Measurements from ENCODE around the gene OR2T33. TPM values are rescaled to one million over a fixed set of nuclear protein-coding genes. Genes with fewer than 3 reads are reported as not detected.
A peak's percentile ranks its signal among the peaks of the same experiment; 100 is the strongest.
"Not testable (repeated sequence)": the region's sequence is repeated elsewhere in the genome, so short reads cannot be mapped to it uniquely, and the experiment has no call there.

Gene OR2T33
- total and polyA plus RNA-seq, 8 donors = not detected

- H3K4me1 ChIP-seq = no peaks in the 10 kb centered on the region
- no peak for ATAC-seq
- WGBS, 2 donors = 49 to 62% methylated on average over 1 of the region's 1 CpG
- H3K9me3 ChIP-seq = no peaks in the 10 kb centered on the region
- no peak within 1 kb of the TSS for H3K4me3 ChIP-seq
- intact Hi-C loops (cut with DNase I) = no loop called here
- FAIRE-seq = no peak
- H3K27me3 ChIP-seq = no peaks in the 10 kb centered on the region
- DNase-seq = no peak
- no peak for TF ChIP-seq CTCF (IDR thresholded peaks at IDR 0.05)
- H3K36me3 ChIP-seq = no peaks in the 10 kb centered on the region
- H3K27ac ChIP-seq = no peak within 1 kb of the TSS
Observed at GRCh38 chr1:248303324-248303723, 25.5 kb upstream of the OR2T33 start, which contains the start of gene OR2T12. TSS of gene OR2T12 (minus strand) at chr1:248303424. CDS start at chr1:248295578, 7,846 bp downstream.

- no peak for TF ChIP-seq CTCF (IDR thresholded peaks at IDR 0.05)
- no peak for ATAC-seq
- intact Hi-C loops (cut with DNase I) = no loop called here
- Histone ChIP-seq H3K27me3 (no peaks in the 10 kb centered on the region), H3K27ac (no peak overlapping the region), H3K36me3 (no peaks in the 10 kb centered on the region), H3K9me3 (no peaks in the 10 kb centered on the region), H3K4me3 (no peak overlapping the region), H3K4me1 (no peaks in the 10 kb centered on the region)
- no peak for FAIRE-seq
- 39 to 47% methylated on average over 6 of the region's 6 CpGs for WGBS, 2 donors
- no peak for DNase-seq
Observed at GRCh38 chr1:248288391-248288790, 10.6 kb upstream of the OR2T33 start.

GRCh38 chr1:248273225-248273624 is 4.6 kb downstream of the OR2T33 start:
- H3K9me3 ChIP-seq; intact Hi-C loops (cut with DNase I); H3K4me3 ChIP-seq; H3K27me3 ChIP-seq; H3K27ac ChIP-seq; H3K4me1 ChIP-seq; ATAC-seq; FAIRE-seq; H3K36me3 ChIP-seq: not testable (repeated sequence)
- DNase-seq = peak in 1 of 6 donors; percentile 22
- 69 to 80% methylated on average over 5 to 11 of the region's 16 CpGs for WGBS, 2 donors

- Histone ChIP-seq H3K4me3 (no peak overlapping the region), H3K27ac (no peak overlapping the region), H3K27me3 (peaks cover 0 to 3% (median 0%) of the 10 kb centered on the region in 4 donors), H3K9me3 (no peaks in the 10 kb centered on the region), H3K36me3 (no peaks in the 10 kb centered on the region), H3K4me1 (no peaks in the 10 kb centered on the region)
- ATAC-seq (no peak), DNase-seq (no peak), FAIRE-seq (no peak)
- intact Hi-C loops (cut with DNase I) = no loop called here
- 58 to 64% methylated on average over 4 of the region's 4 CpGs for WGBS, 2 donors
- TF ChIP-seq CTCF (IDR thresholded peaks at IDR 0.05) = no peak
Observed at GRCh38 chr1:248268178-248268577, 9.6 kb downstream of the OR2T33 start.

- H3K9me3 ChIP-seq; H3K4me3 ChIP-seq; H3K36me3 ChIP-seq; H3K4me1 ChIP-seq; ATAC-seq; DNase-seq; intact Hi-C loops (cut with DNase I); FAIRE-seq; H3K27ac ChIP-seq; H3K27me3 ChIP-seq: not testable (repeated sequence)
- 45 to 65% methylated on average over 1 of the region's 1 CpG for WGBS, 2 donors
Observed at GRCh38 chr1:248259309-248259708, 18.5 kb downstream of the OR2T33 start.

GRCh38 chr1:248243204-248243603 is 34.6 kb downstream of the OR2T33 start:
- peak in 3 of 4 donors; percentile 57 to 63 (median 62) for ATAC-seq
- intact Hi-C loops (cut with DNase I) = no loop called here

More at GRCh38 chr1:248243204-248243603, 34.6 kb downstream of the OR2T33 start:
- Histone ChIP-seq H3K4me1 (no peaks in the 10 kb centered on the region), H3K36me3 (no peaks in the 10 kb centered on the region), H3K9me3 (no peaks in the 10 kb centered on the region), H3K27ac (no peak overlapping the region), H3K4me3 (no peak overlapping the region), H3K27me3 (peaks cover 0 to 4% (median 0%) of the 10 kb centered on the region in 4 donors)
- FAIRE-seq = no peak
- DNase-seq = peak in 2 of 6 donors; percentile 23 to 38
- TF ChIP-seq CTCF (IDR thresholded peaks at IDR 0.05) = peak in 3 of 4 donors; percentile 25 to 49 (median 40)
- 10% methylated on average over 14 of the region's 14 CpGs for WGBS, 2 donors

Measured in pancreas (tissue), 10 donors.